HepG2 (cell line): ENCODE data around the gene KIF17. TPM values are rescaled to one million over a fixed set of nuclear protein-coding genes. Genes with fewer than 3 reads are reported as not detected.

Experiments used
- ATAC-seq: fragments of 200-7000 bp; cut with Tn5 transposase; 3 replicates; pipeline ENCODE4 v1.9.1; 2020; ENCODE audit warnings: mild to moderate bottlenecking, moderate library complexity
- BruUV-seq: library from RNA; stranded (reverse); fragments of 400-500 nt; replicated peaks from 2 replicates; lab custom pipeline; 2021; lab: Mats Ljungman, UMichigan
- CTCF ChIA-PET: fragments of 300-600 bp; formaldehyde crosslinking; extraction: SDS; loops from one replicate; lab custom pipeline; 2021; ENCODE audit warnings: low total read pairs, inconsistent platforms, low intra/inter-chr PET ratio; lab: Yijun Ruan, JAX
- POLR2A ChIA-PET: fragments of 350-600 bp; sonication (Branson Sonifier 250); formaldehyde crosslinking; loops from one replicate; lab custom pipeline; 2020; ENCODE audit warnings: antibody characterized with exemption, inconsistent platforms; lab: Yijun Ruan, JAX
- DNase-seq: peaks from one replicate; pipeline ENCODE4 v3.0.0-alpha.2; 2015; ENCODE audit warnings: low spot score
- FAIRE-seq: peaks from 3 replicates; lab custom pipeline; 2011; peaks lifted over from hg19 to GRCh38; lab: Jason Lieb, UNC
- H2AFZ ChIP-seq: one replicate; pipeline ENCODE4 v1.6.1; 2011; ENCODE audit warnings: low read length, inconsistent platforms
- H3K27ac ChIP-seq: fragments of 300-600 bp; 3 replicates; pipeline ENCODE4 v1.8.0; 2011; ENCODE audit warnings: mixed run types, mild to moderate bottlenecking, mixed read lengths, low read length, inconsistent platforms; ENCODE audit not compliant: insufficient read depth; ENCODE audit errors: extremely low read length
- H3K27me3 ChIP-seq, 2 experiments: fragments of 200-600 bp in 1 of 2; 2 replicates in 1 of 2; 3 replicates in 1 of 2; pipeline versions ENCODE4 v1.6.0 to v1.8.0; 2011; ENCODE audit warnings: low read length in 2 of 2, mild to moderate bottlenecking in 2 of 2, moderate library complexity in 2 of 2, inconsistent platforms in 1 of 2; ENCODE audit not compliant: insufficient read depth in 2 of 2, control insufficient read depth in 1 of 2
- H3K36me3 ChIP-seq, 2 experiments: fragments of 200-600 bp in 1 of 2; replicated peaks in 1 of 2; 2 replicates in 1 of 2; 3 replicates in 1 of 2; pipeline versions ENCODE4 v1.5.1 to v1.8.0; 2011; ENCODE audit warnings: low read length in 2 of 2, inconsistent platforms in 1 of 2; ENCODE audit not compliant: insufficient read depth in 2 of 2, control insufficient read depth in 1 of 2
- H3K4me1 ChIP-seq: 2 replicates; pipeline ENCODE4 v1.5.1; 2012; ENCODE audit warnings: low read length, inconsistent platforms; ENCODE audit not compliant: insufficient read depth
- H3K4me2 ChIP-seq: 2 replicates; pipeline ENCODE4 v1.6.0; 2011; ENCODE audit warnings: low read depth, low read length, inconsistent platforms
- H3K4me3 ChIP-seq, 3 experiments: fragments of 200-600 bp in 1 of 3; sonication (generic), shearing (Covaris generic) in 1 of 3; replicated peaks in 1 of 3; 2 replicates each; pipeline ENCODE4 v1.5.1; 2011 to 2016; ENCODE audit warnings: low read length in 3 of 3, inconsistent platforms in 2 of 3, low read depth in 2 of 3, mild to moderate bottlenecking in 2 of 3, control low read depth in 1 of 3, mixed read lengths in 1 of 3; ENCODE audit not compliant: insufficient read depth in 1 of 3
- H3K79me2 ChIP-seq: one replicate; pipeline ENCODE4 v1.6.1; 2011; ENCODE audit warnings: low read length, inconsistent platforms; ENCODE audit not compliant: insufficient read depth
- H3K9ac ChIP-seq: 2 replicates; pipeline ENCODE4 v1.6.0; 2011; ENCODE audit warnings: mild to moderate bottlenecking, low read depth, low read length, inconsistent platforms; ENCODE audit not compliant: insufficient read depth
- H3K9me3 ChIP-seq: 2 replicates; pipeline ENCODE4 v1.5.1; 2012; ENCODE audit warnings: mild to moderate bottlenecking, low read length
- H4K20me1 ChIP-seq: 2 replicates; pipeline ENCODE4 v1.6.0; 2011; ENCODE audit warnings: inconsistent platforms, mild to moderate bottlenecking, low read length, moderate library complexity; ENCODE audit not compliant: insufficient read depth
- GATA4 ChIP-seq: sonication (generic); IDR thresholded peaks from 2 replicates; pipeline ENCODE4 v1.6.1; 2016; ENCODE audit warnings: antibody characterized with exemption, low read depth, borderline replicate concordance
- HNF4G ChIP-seq, 2 experiments: sonication (generic) in 1 of 2; formaldehyde crosslinking in 1 of 2; IDR thresholded peaks; 2 replicates each; pipeline versions ENCODE4 v1.4.0 to v1.6.1; 2011 to 2020; ENCODE audit warnings: borderline replicate concordance in 2 of 2, low read depth in 2 of 2, mild to moderate bottlenecking in 2 of 2, low read length in 1 of 2, missing genetic modification reagents in 1 of 2, moderate library complexity in 1 of 2
- HOXD1 ChIP-seq: sonication (generic); formaldehyde crosslinking; IDR thresholded peaks from 2 replicates; pipeline ENCODE4 v1.5.0; 2020; ENCODE audit warnings: missing genetic modification reagents
- IKZF4 ChIP-seq: sonication (generic); formaldehyde crosslinking; IDR thresholded peaks from 2 replicates; pipeline ENCODE4 v1.5.1; 2020; ENCODE audit warnings: borderline replicate concordance, mild to moderate bottlenecking, low read depth, missing genetic modification reagents; ENCODE audit errors: not compliant biosample characterization
- MZF1 ChIP-seq: sonication (generic); formaldehyde crosslinking; IDR thresholded peaks from 2 replicates; pipeline ENCODE4 v1.8.1; 2023; ENCODE audit warnings: mild to moderate bottlenecking, missing genetic modification reagents, borderline replicate concordance
- NFKBIZ ChIP-seq: IDR thresholded peaks from 2 replicates; pipeline ENCODE4 v1.6.1; 2018; ENCODE audit warnings: missing genetic modification reagents, missing compliant biosample characterization
- NFYC ChIP-seq: IDR thresholded peaks from 2 replicates; pipeline ENCODE4 v1.6.1; 2016; ENCODE audit warnings: missing genetic modification reagents, missing compliant biosample characterization
- PCBP2 ChIP-seq: fragments of 200-400 bp; formaldehyde crosslinking; optimal IDR thresholded peaks from 2 replicates; pipeline ENCODE3; 2018; ENCODE audit warnings: low read length, low read depth; ENCODE audit not compliant: poor library complexity, severe bottlenecking
- PLRG1 ChIP-seq: fragments of 450-650 bp; conservative IDR thresholded peaks from 2 replicates; pipeline ENCODE4 v1.6.1; 2016
- SP1 ChIP-seq, 2 experiments: fragments of 450-650 bp in 1 of 2; sonication (generic) in 1 of 2; formaldehyde crosslinking in 1 of 2; IDR thresholded peaks; 2 replicates each; pipeline versions ENCODE4 v1.4.0 to v1.6.1; 2016 to 2020; ENCODE audit warnings: missing genetic modification reagents in 1 of 2
- SUZ12 ChIP-seq: fragments of 150-350 bp; IDR thresholded peaks from 2 replicates; pipeline ENCODE4 v1.6.1; 2014; ENCODE audit warnings: low read depth, low read length
- ZNF598 ChIP-seq: sonication (generic); formaldehyde crosslinking; IDR thresholded peaks from 2 replicates; pipeline ENCODE4 v1.5.1; 2020; ENCODE audit warnings: mild to moderate bottlenecking, missing genetic modification reagents, borderline replicate concordance
- WGBS: methylation state at CpG from one replicate; pipeline ENCODE4 v1.1.6; 2017; ENCODE audit warnings: low lambda C conversion rate; 5-methylcytosine and 5-hydroxymethylcytosine counted together
- in situ Hi-C: cut with HindIII; loops from 2 replicates; pipeline ENCODE4 v1.10.0; 2017; ENCODE audit warnings: low pct_unique_long_range_greater_than_20kb; ENCODE audit not compliant: extremely low pct_ligation_motif_present
- intact Hi-C: fragments of 100-400 bp; cut with micrococcal nuclease; formaldehyde crosslinking; loops from one replicate; pipeline ENCODE4 v1.10.0; 2022; ENCODE audit not compliant: unreplicated experiment
- polyA plus RNA-seq, 8 experiments: library from polyadenylated mRNA; depleted of rRNA in 3 of 8; stranded (reverse) in 7 of 8; unstranded in 1 of 8; fragments of >200 nt; fragmentation: Illumina TruSeq in 4 of 8; extraction: Trizol in 4 of 8; gene quantifications; 2 replicates each; pipeline versions ENCODE4 v1.2.1 to v1.2.3, GENCODE V29; 2011 to 2016; ENCODE audit warnings: low read depth in 4 of 8, missing spikeins in 1 of 8, mixed read lengths in 1 of 8; ENCODE audit not compliant: insufficient read depth in 1 of 8
- total RNA-seq, 5 experiments: library from RNA; depleted of rRNA; stranded (reverse); fragments of >200 nt; fragmentation: Illumina TruSeq; extraction: Trizol; gene quantifications; 2 replicates each; pipeline ENCODE4 v1.2.3, GENCODE V29; 2016; ENCODE audit warnings: low read depth in 1 of 5
- TF ChIP-seq, protein P1 (sequence below): sonication (generic); formaldehyde crosslinking; IDR thresholded peaks from 2 replicates; pipeline ENCODE4 v1.8.1; 2023; ENCODE audit warnings: mild to moderate bottlenecking, missing genetic modification reagents, borderline replicate concordance
- TF ChIP-seq, protein P2 (sequence below), 2 experiments: sonication (generic) in 1 of 2; formaldehyde crosslinking in 1 of 2; IDR thresholded peaks; 2 replicates each; pipeline versions ENCODE4 v1.6.1 to v1.9.0; 2014 to 2022; ENCODE audit warnings: antibody characterized with exemption in 1 of 2, borderline replicate concordance in 1 of 2, inconsistent platforms in 1 of 2, low read depth in 1 of 2, missing genetic modification reagents in 1 of 2
- TF ChIP-seq, protein P3 (sequence below): sonication (generic); formaldehyde crosslinking; conservative IDR thresholded peaks from 2 replicates; pipeline ENCODE4 v1.4.0; 2020; ENCODE audit warnings: missing genetic modification reagents

The KIF17 gene
- total and polyA plus RNA-seq, 2 of the 13 experiments (the other 11 are each of a cell fraction or from before 2014, with no cell fraction given): 0.24 to 0.44 TPM

DNA sequence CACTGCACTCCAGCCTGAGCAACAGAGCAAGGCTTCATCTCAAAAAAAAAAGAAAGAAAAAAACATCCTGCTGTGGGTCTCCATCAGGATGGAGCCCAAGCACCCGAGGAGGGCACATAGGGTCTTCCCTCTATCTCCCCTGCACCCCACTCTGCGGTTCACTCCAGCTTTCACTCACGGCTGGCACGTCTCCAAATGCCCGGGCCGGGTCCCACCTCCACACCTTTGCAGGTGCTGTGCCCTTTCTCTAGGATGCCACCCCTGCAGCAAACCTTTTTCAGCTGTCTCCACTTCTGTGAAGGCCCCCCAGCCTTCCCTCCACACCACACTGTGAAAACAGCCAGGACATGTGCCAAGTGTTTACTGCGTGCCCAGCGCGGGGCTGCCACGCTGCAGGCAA is 34.2 kb downstream of the KIF17 start:
- intact Hi-C loops: no loop called here
- FAIRE-seq (no peak), ATAC-seq (no peak)
- no peaks in the 10 kb centered on the region for H3K9me3 ChIP-seq
- no peak overlapping the region for H3K27ac ChIP-seq
- no peak overlapping the region for H2AFZ ChIP-seq
- peaks cover 39% of the 10 kb centered on the region for H3K4me1 ChIP-seq
- 48% methylated on average over 10 of the region's 10 CpGs for WGBS
- no peak overlapping the region for H3K4me3 ChIP-seq
- H3K79me2 ChIP-seq: no peaks in the 10 kb centered on the region
- H4K20me1 ChIP-seq: no peaks in the 10 kb centered on the region
- in situ Hi-C loops: no loop called here
- H3K27me3 ChIP-seq: peaks cover 2 to 57% of the 10 kb centered on the region in 2 experiments; a peak in 4 of 5 replicates
- no peak overlapping the region for H3K4me2 ChIP-seq
- CTCF ChIA-PET: no interaction called here
- no peaks in the 10 kb centered on the region for H3K36me3 ChIP-seq
- no peak overlapping the region for H3K9ac ChIP-seq
- POLR2A ChIA-PET: no interaction called here
- BruUV-seq: no TSS peak
- TF ChIP-seq MZF1 (CRISPR knock-in tag) (no peak), SUZ12 (no peak), NFYC (CRISPR knock-in tag) (no peak), PCBP2 (no peak), GATA4 (no peak), PLRG1 (no peak), ZNF598 (CRISPR knock-in tag) (no peak), HNF4G (IDR thresholded peaks at IDR 0.05; ENCODE audit: borderline replicate concordance, low read depth, low read length) (no peak), HNF4G (CRISPR knock-in tag; IDR thresholded peaks at IDR 0.05; ENCODE audit: borderline replicate concordance, low read depth) (no peak), SP1 (IDR thresholded peaks at IDR 0.05) (no peak), SP1 (CRISPR knock-in tag; IDR thresholded peaks at IDR 0.05) (no peak), IKZF4 (no peak), NFKBIZ (CRISPR knock-in tag) (no peak), HOXD1 (no peak)
- TF ChIP-seq, protein P1, sequence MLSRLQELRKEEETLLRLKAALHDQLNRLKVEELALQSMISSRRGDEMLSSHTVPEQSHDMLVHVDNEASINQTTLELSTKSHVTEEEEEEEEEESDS (CRISPR knock-in tag): no peak
- TF ChIP-seq, protein P2, sequence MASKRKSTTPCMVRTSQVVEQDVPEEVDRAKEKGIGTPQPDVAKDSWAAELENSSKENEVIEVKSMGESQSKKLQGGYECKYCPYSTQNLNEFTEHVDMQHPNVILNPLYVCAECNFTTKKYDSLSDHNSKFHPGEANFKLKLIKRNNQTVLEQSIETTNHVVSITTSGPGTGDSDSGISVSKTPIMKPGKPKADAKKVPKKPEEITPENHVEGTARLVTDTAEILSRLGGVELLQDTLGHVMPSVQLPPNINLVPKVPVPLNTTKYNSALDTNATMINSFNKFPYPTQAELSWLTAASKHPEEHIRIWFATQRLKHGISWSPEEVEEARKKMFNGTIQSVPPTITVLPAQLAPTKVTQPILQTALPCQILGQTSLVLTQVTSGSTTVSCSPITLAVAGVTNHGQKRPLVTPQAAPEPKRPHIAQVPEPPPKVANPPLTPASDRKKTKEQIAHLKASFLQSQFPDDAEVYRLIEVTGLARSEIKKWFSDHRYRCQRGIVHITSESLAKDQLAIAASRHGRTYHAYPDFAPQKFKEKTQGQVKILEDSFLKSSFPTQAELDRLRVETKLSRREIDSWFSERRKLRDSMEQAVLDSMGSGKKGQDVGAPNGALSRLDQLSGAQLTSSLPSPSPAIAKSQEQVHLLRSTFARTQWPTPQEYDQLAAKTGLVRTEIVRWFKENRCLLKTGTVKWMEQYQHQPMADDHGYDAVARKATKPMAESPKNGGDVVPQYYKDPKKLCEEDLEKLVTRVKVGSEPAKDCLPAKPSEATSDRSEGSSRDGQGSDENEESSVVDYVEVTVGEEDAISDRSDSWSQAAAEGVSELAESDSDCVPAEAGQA (IDR thresholded peaks at IDR 0.05; ENCODE audit: low read depth): no peak
- TF ChIP-seq, protein P2 (CRISPR knock-in tag; IDR thresholded peaks at IDR 0.05; ENCODE audit: borderline replicate concordance): no peak
- TF ChIP-seq, protein P3, sequence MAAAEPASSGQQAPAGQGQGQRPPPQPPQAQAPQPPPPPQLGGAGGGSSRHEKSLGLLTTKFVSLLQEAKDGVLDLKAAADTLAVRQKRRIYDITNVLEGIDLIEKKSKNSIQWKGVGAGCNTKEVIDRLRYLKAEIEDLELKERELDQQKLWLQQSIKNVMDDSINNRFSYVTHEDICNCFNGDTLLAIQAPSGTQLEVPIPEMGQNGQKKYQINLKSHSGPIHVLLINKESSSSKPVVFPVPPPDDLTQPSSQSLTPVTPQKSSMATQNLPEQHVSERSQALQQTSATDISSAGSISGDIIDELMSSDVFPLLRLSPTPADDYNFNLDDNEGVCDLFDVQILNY: no peak
- TF ChIP-seq, all 625 proteins: peak for 0
- DNase-seq: no peak
